GM19455 (cell line): ENCODE data around the gene FGF22.
"Not testable (repeated sequence)": the region's sequence is repeated elsewhere in the genome, so short reads cannot be mapped to it uniquely, and the experiment has no call there.

Source experiments
- ATAC-seq: cut with Tn5 transposase; IDR thresholded peaks from one replicate; pipeline ENCODE4 v1.9.1; 2021; ENCODE audit not compliant: unreplicated experiment

FGF22 gene

GRCh38 chr19:621819-622218, 17.9 kb upstream of the FGF22 start:
- ATAC-seq: no peak

- ATAC-seq: no peak
Observed at GRCh38 chr19:622666-623065, 17.0 kb upstream of the FGF22 start.

- no peak for ATAC-seq
Observed at GRCh38 chr19:623175-623916, 16.3 kb upstream of the FGF22 start.

- ATAC-seq: no peak
Observed at GRCh38 chr19:623974-624373, 15.7 kb upstream of the FGF22 start.

- ATAC-seq: no peak
Observed at GRCh38 chr19:624433-625109, 15.1 kb upstream of the FGF22 start.

GRCh38 chr19:625257-625656, 14.4 kb upstream of the FGF22 start:
- no peak for ATAC-seq

- not testable (repeated sequence) for ATAC-seq
Observed at GRCh38 chr19:626566-626965, 13.1 kb upstream of the FGF22 start.

GRCh38 chr19:628168-628567, 11.5 kb upstream of the FGF22 start:
- ATAC-seq: no peak

- not testable (repeated sequence) for ATAC-seq
Observed at GRCh38 chr19:629515-629914, 10.2 kb upstream of the FGF22 start.

- ATAC-seq: no peak
Observed at GRCh38 chr19:629961-630714, 9.5 kb upstream of the FGF22 start.

GRCh38 chr19:632579-633067, 7.1 kb upstream of the FGF22 start:
- ATAC-seq: peak; percentile 22

- peak; percentile 63 for ATAC-seq
Observed at GRCh38 chr19:633068-633785, 6.5 kb upstream of the FGF22 start, which contains the start of gene POLRMT. Gene POLRMT (minus strand): TSS chr19:633537. CDS start chr19:633512, 25 bp downstream.

GRCh38 chr19:633786-634639, 5.7 kb upstream of the FGF22 start:
- ATAC-seq: no peak

- no peak for ATAC-seq
Observed at GRCh38 chr19:634975-635652, 4.6 kb upstream of the FGF22 start.

- no peak for ATAC-seq
Observed at GRCh38 chr19:638906-639252, 800 bp upstream of the FGF22 start.

GRCh38 chr19:640161-640558, 481 bp downstream of the FGF22 start:
- no peak for ATAC-seq

- no peak for ATAC-seq
Observed at GRCh38 chr19:640606-641189, 1.0 kb downstream of the FGF22 start.

- ATAC-seq: no peak
Observed at GRCh38 chr19:641702-642101, 2.0 kb downstream of the FGF22 start.
